GM19397 (cell line): ENCODE results near the gene WWC1.
"Not testable (repeated sequence)": the region's sequence is repeated elsewhere in the genome, so short reads cannot be mapped to it uniquely, and the experiment has no call there.

Experiments
- ATAC-seq: cut with Tn5 transposase; IDR thresholded peaks from one replicate; pipeline ENCODE4 v1.9.1; 2021; ENCODE audit warnings: mild to moderate bottlenecking, moderate library complexity; ENCODE audit not compliant: unreplicated experiment

The WWC1 gene

GRCh38 chr5:168432903-168433302, 141.5 kb downstream of the WWC1 start:
- no peak for ATAC-seq

- no peak for ATAC-seq
Measured at GRCh38 chr5:168434001-168434400, 142.6 kb downstream of the WWC1 start.

GRCh38 chr5:168434746-168435321, 143.4 kb downstream of the WWC1 start:
- no peak for ATAC-seq

GRCh38 chr5:168435340-168435739, 143.9 kb downstream of the WWC1 start:
- ATAC-seq = not testable (repeated sequence)

- ATAC-seq = no peak
Measured at GRCh38 chr5:168438349-168438748, 146.9 kb downstream of the WWC1 start.

- ATAC-seq = no peak
Measured at GRCh38 chr5:168443533-168443932, 152.1 kb downstream of the WWC1 start.

GRCh38 chr5:168443950-168444700, 152.7 kb downstream of the WWC1 start:
- no peak for ATAC-seq

GRCh38 chr5:168446983-168447619, 155.7 kb downstream of the WWC1 start:
- ATAC-seq = no peak

- ATAC-seq = no peak
Measured at GRCh38 chr5:168447808-168448207, 156.4 kb downstream of the WWC1 start.

GRCh38 chr5:168449166-168449565, 157.7 kb downstream of the WWC1 start:
- no peak for ATAC-seq

- no peak for ATAC-seq
Measured at GRCh38 chr5:168451565-168451964, 160.1 kb downstream of the WWC1 start.

- no peak for ATAC-seq
Measured at GRCh38 chr5:168455201-168455600, 163.8 kb downstream of the WWC1 start.

GRCh38 chr5:168457542-168457941, 166.1 kb downstream of the WWC1 start:
- no peak for ATAC-seq

- ATAC-seq = no peak
Measured at GRCh38 chr5:168460606-168461005, 169.2 kb downstream of the WWC1 start.

- no peak for ATAC-seq
Measured at GRCh38 chr5:168463081-168463480, 171.6 kb downstream of the WWC1 start.

- ATAC-seq = no peak
Measured at GRCh38 chr5:168464214-168464613, 172.8 kb downstream of the WWC1 start.

GRCh38 chr5:168464641-168465040, 173.2 kb downstream of the WWC1 start:
- no peak for ATAC-seq

- no peak for ATAC-seq
Measured at GRCh38 chr5:168467755-168468330, 176.4 kb downstream of the WWC1 start.

GRCh38 chr5:168468836-168469235, 177.4 kb downstream of the WWC1 start:
- ATAC-seq = no peak

- no peak for ATAC-seq
Measured at GRCh38 chr5:168469816-168470215, 178.4 kb downstream of the WWC1 start.

GRCh38 chr5:168471785-168472184, 180.3 kb downstream of the WWC1 start:
- ATAC-seq = no peak

- no peak for ATAC-seq
Measured at GRCh38 chr5:168472329-168472728, 180.9 kb downstream of the WWC1 start.
